GM18511 (cell line): ENCODE results near the gene F8.
"Not testable (repeated sequence)": the region's sequence is repeated elsewhere in the genome, so short reads cannot be mapped to it uniquely, and the experiment has no call there.

Source experiments
- ATAC-seq: cut with Tn5 transposase; IDR thresholded peaks from one replicate; pipeline ENCODE4 v1.9.1; 2021; ENCODE audit warnings: mild to moderate bottlenecking, moderate library complexity; ENCODE audit not compliant: unreplicated experiment

Gene F8

GRCh38 chrX:154886069-154886788 is 136.3 kb downstream of the F8 start, which contains the start of gene F8A1:
TSS of gene F8A1 (plus strand) at chrX:154886355. CDS start at chrX:154886375, 20 bp downstream.
- peak; percentile 76 for ATAC-seq

GRCh38 chrX:154885549-154885948 is 137.0 kb downstream of the F8 start:
- not testable (repeated sequence) for ATAC-seq

- ATAC-seq: not testable (repeated sequence)
Observed at GRCh38 chrX:154885057-154885456, 137.5 kb downstream of the F8 start.

- not testable (repeated sequence) for ATAC-seq
Observed at GRCh38 chrX:154884069-154884468, 138.5 kb downstream of the F8 start.

- no peak for ATAC-seq
Observed at GRCh38 chrX:154873329-154873728, 149.2 kb downstream of the F8 start.

- not testable (repeated sequence) for ATAC-seq
Observed at GRCh38 chrX:154868522-154868921, 154.0 kb downstream of the F8 start.

GRCh38 chrX:154855256-154855655 is 167.3 kb downstream of the F8 start:
- ATAC-seq: no peak

GRCh38 chrX:154850957-154851611 is 171.4 kb downstream of the F8 start:
- ATAC-seq: no peak

- ATAC-seq: no peak
Observed at GRCh38 chrX:154840856-154841255, 181.7 kb downstream of the F8 start.

- ATAC-seq: no peak
Observed at GRCh38 chrX:154836163-154836562, 186.4 kb downstream of the F8 start.

GRCh38 chrX:154834562-154834961 is 188.0 kb downstream of the F8 start, which contains the start of gene SMIM9:
TSS of gene SMIM9 (minus strand) at chrX:154834662. CDS start at chrX:154830856, 3,806 bp downstream.
- no peak for ATAC-seq

- ATAC-seq: no peak
Observed at GRCh38 chrX:154833746-154834274, 188.7 kb downstream of the F8 start.

- no peak for ATAC-seq
Observed at GRCh38 chrX:154829926-154830442, 192.5 kb downstream of the F8 start.

GRCh38 chrX:154829134-154829533 is 193.4 kb downstream of the F8 start:
- no peak for ATAC-seq

- ATAC-seq: peak; percentile 17
Observed at GRCh38 chrX:154828016-154828408, 194.5 kb downstream of the F8 start.

- ATAC-seq: peak; percentile 92
Observed at GRCh38 chrX:154827194-154828015, 195.1 kb downstream of the F8 start.

- ATAC-seq: not testable (repeated sequence)
Observed at GRCh38 chrX:154825586-154825985, 196.9 kb downstream of the F8 start.

- ATAC-seq: no peak
Observed at GRCh38 chrX:154824638-154825037, 197.9 kb downstream of the F8 start.

GRCh38 chrX:154822029-154822428 is 200.5 kb downstream of the F8 start:
- ATAC-seq: no peak

GRCh38 chrX:154821523-154821922 is 201.0 kb downstream of the F8 start:
- no peak for ATAC-seq
